ENCODE measurements around the gene SETD5.
A peak's percentile ranks its signal among the peaks of the same experiment; 100 is the strongest.
"Not testable (repeated sequence)": the region's sequence is repeated elsewhere in the genome, so short reads cannot be mapped to it uniquely, and the experiment has no call there.

Gene SETD5

DNA sequence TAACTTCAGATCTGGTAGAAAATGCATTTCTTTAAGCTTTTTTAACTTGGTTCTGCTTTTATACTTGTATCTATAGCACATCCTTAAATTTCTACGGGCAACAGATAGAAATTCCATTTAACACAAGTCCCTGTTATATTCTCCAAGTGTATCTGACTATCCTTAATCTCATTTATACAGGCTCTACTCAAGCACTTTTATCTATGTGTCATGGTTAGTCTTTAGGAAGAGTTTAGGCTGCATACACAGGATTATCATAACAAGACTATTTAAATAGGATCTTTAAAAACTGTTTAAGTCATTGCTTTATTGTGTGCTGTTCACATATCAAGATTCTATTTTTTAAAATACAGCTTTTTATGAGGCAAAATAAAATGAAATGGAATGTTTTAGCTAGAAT, 52.7 kb downstream of the SETD5 start:
- DNase-seq: no peak

DNA sequence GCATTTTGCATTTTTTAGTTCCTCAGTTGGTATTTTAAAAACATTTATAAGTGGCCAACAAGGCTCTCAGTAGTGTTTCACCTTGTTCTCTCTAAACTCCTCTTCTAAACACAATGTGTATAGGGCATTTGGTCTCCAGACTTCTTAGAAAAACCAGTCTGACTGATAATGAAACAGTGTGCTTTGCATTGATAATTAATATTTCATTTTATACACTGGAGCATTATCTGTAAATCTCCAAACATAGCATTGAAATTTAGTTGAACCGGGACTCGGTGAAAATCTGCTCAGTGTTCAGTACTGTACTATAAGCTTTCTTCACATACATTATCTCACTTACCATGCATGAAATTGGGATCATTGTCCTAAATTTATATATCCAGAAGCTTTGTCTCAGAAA, 53.6 kb downstream of the SETD5 start:
- DNase-seq: no peak

DNA sequence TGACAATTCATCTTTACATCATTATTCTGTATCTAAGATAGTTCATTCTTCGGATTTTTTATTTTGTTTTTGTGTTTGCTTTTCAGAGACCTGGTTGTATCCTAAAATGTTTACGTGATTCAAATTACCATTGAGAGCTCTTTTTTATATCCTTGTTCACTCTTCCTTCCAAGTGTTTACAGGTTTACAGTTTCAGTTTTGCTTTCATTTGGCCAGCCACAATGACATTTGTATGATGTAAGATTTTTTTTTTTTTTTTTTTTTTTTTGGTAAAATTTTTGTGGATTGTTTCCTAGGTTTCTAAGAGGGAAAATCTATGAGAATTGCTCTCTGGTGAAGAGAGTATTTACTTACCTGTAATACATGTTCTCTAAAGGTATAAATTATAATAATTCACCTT, 55.0 kb downstream of the SETD5 start:
- no peak for DNase-seq

DNA sequence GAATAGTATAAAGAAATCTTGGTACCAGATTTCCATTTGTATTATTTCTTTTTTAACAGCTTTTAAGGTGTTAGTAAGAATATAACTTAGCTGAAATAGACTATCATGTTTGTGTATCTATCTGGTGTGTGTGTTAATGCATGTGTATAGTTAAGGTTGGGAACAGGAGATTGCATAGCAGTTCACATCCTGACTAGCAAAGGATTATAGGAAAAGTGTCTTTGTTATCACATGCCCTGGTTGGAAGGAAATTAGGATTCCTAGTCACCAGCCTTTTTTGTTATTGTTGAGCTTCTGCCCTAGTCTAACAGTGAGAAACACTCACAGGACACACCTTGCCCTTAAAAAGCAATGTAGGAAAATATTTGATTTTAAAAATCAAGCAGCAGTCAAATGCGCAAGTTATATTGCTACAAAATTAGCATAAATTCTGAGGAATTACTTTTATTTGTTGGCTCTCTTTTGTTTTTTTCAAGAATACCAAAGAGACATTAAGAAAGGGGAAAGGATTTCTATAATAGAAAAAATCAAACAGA, 58.2 kb downstream of the SETD5 start:
- no peak for DNase-seq

DNA sequence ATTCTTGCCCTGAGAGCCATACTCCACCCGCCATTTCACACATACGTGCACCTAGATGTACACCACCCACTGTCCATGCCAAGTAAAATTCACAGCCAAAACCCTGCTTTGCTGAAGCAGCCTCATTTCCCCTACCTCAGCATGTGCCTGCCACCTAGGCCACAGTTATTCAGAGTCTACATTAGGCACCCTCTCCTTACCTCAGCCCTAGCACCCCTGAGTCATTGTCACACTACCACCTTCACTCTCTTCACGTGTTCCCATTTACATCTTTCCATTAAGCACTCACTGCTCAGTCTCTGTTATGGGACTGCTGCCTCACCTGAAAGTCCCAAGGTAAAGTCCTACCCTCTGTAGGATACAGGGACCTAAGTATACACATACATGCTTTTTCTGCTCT, 70.0 kb downstream of the SETD5 start:
- DNase-seq: no peak

DNA sequence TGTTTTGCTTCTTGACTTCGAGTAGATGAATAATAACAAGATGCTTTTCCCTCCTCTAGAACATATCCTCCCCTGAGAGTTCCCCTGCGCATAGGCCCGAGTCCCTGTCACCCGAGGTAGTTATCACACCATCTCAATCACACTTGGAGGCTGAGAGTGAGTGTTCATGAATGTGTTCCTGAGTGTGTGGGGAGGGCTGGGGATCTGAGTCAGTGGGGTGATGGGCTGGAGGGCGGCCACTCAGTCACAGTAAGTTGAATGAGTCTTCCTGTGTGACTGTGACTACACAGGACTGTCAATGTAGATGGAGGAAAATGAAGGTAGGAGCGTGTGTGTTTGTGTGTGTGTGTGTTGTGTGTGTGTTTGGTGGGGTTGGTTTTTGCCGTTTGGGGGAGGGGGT, 71.0 kb downstream of the SETD5 start:
- no peak for DNase-seq

DNA sequence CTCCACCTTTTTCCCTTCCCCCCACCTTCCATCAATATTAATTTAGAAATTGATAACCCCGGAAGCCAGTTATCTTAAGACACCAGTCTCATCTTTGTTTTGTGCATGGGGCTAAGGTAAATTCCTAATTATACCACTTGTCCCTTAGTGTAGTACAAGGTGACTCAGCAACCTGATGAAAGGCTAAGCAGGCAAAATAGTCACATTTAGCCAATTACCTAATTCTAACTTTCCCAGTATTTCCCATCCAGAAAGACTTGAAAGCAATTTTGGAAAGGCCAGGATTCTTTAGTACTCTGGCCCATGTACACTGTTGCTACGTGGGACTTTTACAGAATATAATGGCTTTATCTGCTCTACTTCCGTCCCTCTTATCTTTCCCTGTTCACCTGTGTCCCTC, 72.6 kb downstream of the SETD5 start:
- DNase-seq: no peak

DNA sequence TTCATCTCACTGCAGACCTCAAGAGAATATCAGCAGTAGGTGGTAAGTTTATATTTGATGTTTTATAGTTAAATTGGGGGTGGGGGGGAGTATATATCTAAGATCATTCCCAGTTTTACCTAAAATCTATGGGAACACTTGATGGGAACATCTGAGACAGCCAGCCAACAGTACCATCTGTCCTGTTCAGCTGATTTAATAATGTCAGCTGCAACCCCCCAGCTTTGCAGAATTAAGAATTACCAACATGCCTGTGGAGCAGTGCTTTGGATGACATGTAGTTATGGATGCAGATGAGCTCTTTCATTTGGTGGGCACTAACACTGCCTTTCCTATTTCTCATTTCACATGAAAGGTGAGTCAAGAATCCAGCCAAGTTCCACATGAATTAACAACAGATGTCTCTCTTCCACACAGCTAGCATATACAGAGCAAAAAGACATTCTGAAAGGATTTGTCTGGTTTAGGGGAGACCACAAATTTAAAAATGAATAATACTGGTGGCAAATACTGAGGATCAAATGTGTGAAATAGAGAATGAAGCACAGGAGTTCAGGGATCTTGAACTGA, 76.2 kb downstream of the SETD5 start:
- DNase-seq: no peak

DNA sequence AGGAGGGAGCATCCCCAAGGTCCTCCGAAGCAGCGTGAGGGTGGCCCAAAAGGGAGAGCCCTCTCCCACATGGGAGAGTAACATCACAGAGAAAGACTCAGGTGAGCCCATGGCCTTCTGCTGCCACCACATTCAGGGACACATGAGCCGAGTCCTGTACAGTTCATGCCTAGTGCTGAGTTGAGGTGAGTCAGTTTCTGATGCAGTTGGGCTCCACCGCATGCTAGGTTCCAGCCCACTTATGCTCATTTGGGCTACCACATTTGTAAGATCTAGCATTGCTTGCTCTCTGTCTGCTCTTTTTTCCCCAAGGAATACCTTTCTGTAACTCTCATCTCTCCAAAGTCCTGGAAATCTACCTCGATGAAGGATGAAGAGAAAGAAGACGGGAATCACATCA, 77.1 kb downstream of the SETD5 start:
- DNase-seq: no peak

DNA sequence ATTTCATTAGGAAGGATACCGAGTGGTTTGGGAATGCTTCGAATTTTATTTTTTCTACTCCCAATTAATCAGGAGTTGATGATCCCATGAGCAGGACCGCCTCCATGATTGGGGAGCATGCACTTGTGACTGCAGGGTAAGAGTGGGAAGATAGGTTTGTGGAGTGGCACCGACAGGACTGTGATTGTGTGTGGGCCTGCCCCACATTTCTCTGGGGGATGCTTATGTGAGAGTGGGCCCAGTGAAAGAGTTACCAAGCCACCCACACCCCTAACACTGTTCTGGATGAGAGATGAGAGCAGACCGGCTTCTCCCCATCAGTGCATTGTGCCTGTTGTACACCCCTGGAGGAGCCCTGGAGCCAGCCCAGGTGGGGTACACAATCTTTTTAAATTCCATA, 79.5 kb downstream of the SETD5 start:
- DNase-seq: no peak

DNA sequence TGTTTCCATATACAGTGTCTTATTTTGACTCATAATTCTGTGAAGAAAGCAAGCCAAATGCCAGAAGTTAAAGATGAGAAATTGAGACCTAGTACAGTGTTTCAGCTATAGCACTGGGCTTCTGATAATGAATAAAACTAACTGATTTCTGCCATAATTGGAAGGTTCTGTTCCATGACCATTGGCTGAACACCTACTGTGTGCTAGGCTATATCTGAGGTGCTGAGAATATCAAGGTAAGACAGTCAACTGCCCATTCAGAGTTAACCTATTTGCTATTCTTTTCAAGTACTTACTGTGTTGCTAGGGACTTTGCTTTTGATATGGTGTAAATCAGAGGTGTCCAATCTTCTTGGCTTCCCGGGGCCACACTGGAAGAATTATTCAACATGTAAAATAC, 82.8 kb downstream of the SETD5 start:
- DNase-seq: no peak

DNA sequence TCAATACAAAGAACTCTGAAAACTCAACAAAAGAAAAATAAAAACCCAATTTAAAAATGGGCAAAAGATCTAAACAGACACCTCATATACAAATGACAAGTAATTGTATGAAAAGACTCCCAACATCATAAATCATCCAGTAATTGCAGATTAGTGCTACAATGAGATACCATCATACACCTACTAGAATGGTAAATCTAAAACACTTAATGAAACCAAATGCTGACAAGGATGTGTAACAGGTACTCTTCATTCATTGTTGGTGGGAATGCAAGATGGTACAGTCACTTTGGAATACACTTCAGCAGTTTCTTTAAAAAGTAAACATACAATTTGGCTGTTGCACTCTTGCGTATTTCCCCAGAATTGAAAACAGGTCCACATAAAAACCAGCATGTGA, 87.8 kb downstream of the SETD5 start:
- DNase-seq: no peak

DNA sequence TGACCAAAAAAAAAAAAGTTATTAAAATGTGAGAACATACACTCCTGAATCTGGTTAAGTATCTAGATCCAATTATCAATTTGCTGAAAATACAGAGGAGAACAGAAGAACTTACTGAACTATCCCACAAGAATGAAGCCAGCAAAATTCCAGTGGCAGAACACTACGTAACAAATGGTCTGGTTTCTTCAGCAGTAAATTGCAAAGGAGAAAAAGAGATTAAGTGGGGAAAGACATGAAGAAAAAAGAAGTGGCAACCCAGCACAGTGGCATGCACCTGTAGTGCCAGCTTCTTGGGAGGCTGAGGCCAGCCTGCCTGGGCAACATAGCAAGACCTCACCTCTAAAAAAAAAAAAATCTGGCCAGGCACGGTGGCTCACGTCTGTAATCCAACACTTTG, 94.1 kb downstream of the SETD5 start:
- DNase-seq: no peak

DNA sequence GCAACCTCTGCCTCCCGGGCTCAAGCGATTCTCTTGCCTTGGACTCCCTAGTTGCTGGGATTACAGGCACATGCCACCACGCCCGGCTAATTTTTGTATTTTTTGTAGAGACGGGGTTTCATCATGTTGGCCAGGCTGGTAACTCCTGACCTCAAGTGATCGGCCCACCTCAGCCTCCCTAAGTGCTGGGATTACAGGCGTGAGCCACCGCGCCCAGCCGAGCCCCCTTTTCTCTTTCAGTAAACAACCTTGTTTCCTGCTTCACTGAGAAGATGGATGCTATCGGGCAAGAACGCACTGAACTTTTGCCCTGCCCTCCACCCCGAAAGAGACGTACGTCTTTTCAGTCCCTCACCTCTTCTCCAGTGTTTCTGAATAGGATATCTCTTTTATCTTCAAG, 96.6 kb downstream of the SETD5 start:
- not testable (repeated sequence) for DNase-seq

DNA sequence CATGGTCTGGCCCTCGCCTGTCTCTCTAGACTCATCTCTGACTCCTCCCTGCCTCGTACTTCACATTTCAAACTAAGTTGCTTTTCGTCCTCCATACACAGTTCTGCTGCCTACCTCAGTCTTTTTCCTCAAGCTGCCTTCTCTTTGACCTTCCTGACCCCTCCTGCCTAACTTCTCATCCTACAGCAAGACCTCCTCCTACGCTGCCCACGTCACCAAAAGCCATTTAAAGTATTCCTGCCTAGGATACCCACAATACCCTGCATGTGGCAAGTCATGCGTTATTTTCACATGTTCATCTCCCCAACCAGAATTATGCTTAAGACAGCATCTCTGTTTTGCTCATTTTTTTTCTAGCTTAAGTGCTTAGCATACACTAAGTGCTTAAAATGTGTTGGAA, 99.5 kb downstream of the SETD5 start:
- DNase-seq: no peak

DNA sequence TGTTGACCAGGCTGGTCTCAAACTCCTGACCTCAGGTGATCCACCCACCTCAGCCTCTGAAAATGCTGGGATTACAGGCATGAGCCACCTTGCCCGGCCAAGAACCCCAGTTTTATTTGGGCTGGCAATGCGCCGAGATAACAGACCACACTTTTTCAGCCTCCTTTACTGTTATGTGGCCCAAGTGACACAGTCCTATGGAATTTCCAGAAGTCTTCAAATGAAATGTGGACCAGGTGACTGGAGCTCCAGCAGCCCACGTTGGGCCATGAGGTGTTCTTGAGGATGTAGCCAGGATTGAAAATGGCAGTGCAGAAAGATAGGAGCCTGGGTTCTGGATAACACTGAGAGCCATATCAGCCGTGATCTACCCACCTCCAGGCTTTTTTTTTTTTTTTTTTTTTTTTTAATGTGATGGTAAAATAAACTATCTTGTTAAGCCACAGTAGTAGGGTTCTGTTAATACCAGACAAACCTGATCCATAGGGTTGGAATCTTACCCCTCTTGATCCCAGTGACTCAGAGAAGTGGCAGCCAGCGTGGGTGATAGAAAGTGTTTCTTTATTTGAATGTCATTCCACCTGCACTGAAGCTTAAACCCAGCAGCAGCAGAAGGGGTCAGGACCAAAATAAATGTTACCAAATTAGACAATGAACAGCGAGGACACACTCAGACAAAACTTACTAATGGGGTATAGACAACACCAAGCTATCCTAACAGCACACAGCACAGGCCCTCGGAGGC, 100.6 kb downstream of the SETD5 start:
- DNase-seq: peak in 4 of 56 donors; percentile 14 to 35 (median 24)

DNA sequence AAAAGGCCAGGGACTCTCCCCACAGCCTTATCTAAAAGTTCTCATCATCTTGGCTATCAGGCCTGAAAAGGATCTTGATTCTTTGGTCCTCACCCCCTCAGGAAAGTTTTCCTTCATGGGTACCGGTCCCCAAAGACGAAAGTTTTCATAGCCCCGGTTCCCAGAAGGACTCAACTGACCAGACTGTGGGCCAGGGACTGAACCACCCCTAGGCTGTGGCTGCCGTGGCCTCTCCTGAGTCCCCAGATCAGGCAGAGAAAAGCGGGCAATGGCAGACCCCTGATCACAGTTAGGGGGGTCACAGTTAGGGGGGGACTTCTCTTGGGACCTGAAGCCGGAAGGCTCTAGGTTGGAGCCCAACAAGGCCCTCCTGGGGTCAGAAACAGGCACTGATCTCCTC, 101.4 kb downstream of the SETD5 start:
- no peak for DNase-seq

DNA sequence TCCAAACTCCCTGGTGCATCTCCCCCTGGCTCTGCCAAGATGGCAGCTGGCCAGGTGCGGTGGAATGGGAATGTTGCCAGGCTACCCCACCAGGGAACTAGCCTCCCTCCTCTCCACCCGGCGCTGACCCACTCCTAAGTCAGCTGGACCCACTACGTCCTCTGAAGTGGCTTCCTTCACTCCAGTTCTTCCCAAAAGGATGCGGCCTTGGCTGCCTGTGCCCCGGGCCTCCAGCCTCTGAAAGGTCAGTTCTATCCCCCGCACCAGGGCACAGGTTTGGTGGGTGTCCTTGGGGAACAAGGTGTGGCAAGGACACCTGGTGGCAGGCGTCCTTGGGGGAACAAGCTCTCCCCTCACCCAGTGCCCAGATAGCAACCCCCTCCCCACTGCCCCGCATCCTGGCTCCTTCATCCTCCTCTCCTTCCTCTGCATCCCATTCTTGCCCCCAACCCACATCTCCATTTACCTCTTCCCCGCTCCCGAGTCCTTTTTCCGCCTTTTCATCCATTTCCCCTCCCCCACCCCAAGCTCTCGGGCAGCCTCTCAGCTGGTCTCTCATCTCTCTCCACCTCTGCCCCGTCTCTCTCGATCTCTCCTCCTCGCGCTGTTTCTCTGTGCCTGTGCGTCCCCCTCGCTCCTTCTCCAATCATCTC, 102.2 kb downstream of the SETD5 start:
- no peak for DNase-seq

DNA sequence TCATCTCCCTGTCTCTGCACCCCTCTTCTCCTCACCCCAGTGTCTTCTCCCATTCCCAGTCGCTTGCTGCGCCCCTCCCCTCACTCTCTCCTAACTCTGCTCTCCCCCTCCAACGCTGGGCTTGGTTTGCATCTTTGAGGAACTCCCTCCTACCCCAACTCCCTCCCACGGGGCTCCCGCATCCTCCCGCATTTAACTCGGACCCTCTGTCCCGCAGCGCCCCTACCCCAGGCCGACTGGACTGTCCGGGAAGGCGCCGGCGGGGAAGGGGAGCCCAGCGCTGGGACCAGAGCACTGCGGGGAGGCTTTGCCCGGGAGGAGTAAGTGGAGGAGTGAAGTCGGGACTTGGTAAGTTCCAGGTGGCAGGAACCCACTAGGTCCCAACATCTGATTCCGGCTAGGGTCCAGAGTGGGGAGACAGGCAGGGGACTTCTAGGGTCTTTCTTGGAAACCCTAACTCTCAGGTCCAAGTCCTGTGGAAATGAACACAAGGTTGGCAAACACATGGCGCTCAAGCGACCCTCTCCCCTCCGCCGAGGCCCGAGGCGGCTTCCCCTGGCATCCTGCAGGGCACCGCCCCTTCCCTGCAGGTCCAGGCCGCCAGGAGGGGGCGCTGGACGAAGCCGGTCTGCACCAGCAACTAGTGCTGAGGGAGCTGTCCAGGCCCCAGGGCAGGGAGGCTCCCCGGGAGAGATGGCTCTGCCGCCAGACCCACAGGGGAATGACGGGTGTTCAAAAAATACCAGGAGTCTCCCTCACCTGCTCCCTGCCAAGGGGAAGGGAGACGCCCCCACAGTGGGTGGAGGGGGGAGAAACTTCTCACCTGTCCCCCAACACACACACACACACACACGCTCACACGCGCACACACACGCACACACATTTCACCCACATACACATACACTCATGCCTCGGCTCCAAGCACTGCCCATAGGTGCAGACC, 103.0 kb downstream of the SETD5 start:
- DNase-seq: peak in 8 of 56 donors; percentile 3 to 39 (median 8)

DNA sequence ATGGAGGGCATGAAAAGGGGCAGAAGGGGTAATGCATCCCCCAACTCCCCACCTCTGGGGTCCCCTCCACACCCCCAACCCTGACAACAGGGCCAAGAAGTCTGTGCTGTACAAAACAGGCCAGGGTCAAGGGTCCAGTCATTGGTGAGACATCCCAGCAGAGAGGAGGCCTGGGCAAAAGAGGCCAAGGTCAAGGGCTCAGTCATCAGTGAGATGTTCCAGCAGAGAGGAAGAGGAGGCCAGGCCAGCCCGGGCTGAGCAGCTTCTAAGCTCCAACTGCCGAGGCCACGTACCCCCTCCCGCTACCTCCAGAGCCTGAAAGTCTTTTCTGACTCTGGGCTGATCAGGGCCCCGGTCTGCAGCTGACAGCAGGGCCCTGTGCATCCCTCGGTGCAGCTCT, 103.8 kb downstream of the SETD5 start:
- no peak for DNase-seq

DNA sequence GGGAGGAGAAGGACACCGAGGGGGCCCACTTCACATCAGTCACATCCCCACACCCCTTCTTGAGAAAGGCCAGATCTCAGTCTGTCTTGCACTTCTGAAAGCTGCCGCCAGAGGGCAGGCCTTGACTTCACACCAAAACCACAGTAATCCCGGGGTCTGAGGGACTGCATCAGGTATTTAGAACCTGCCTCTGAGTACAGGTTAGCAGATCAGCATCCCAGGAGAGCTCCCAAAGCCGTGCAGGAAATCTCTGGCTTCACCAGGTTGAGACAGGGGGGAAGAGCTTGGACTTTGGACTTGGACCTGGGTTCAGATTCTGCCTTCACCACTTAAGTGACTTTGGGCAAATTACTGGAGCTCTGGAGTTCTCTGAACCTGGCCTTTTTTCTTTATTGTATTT, 105.9 kb downstream of the SETD5 start:
- DNase-seq: peak in 42 of 56 donors; percentile 4 to 82 (median 27)

Measured in nucleus accumbens (tissue), 56 donors.